ENCODE measurements around the gene EDN1.

Gene EDN1

GRCh38 chr6:12270551-12271230 lies 19.5 kb upstream of the EDN1 start:
- DNase-seq (ENCODE audit: low read depth), result no peak

GRCh38 chr6:12271594-12271993 lies 18.6 kb upstream of the EDN1 start:
- no peak for DNase-seq (ENCODE audit: low read depth)

GRCh38 chr6:12271997-12272396 lies 18.2 kb upstream of the EDN1 start:
- DNase-seq (ENCODE audit: low read depth), result no peak

GRCh38 chr6:12275107-12275506 lies 15.1 kb upstream of the EDN1 start:
- no peak for DNase-seq (ENCODE audit: low read depth)

- no peak for DNase-seq (ENCODE audit: low read depth)
These were observed 13.2 kb upstream of the EDN1 start for GRCh38 chr6:12276930-12277315.

GRCh38 chr6:12277386-12277785 lies 12.8 kb upstream of the EDN1 start:
- DNase-seq (ENCODE audit: low read depth), result no peak

- DNase-seq (ENCODE audit: low read depth), result no peak
These were observed 11.2 kb upstream of the EDN1 start for GRCh38 chr6:12278915-12279314.

GRCh38 chr6:12279322-12280091 lies 10.7 kb upstream of the EDN1 start:
- no peak for DNase-seq (ENCODE audit: low read depth)

- DNase-seq (ENCODE audit: low read depth), result no peak
These were observed 9.7 kb upstream of the EDN1 start for GRCh38 chr6:12280458-12280857.

- DNase-seq (ENCODE audit: low read depth), result no peak
These were observed 9.3 kb upstream of the EDN1 start for GRCh38 chr6:12280902-12281301.

GRCh38 chr6:12283904-12284303 lies 6.3 kb upstream of the EDN1 start:
- no peak for DNase-seq (ENCODE audit: low read depth)

GRCh38 chr6:12286373-12287110 lies 3.6 kb upstream of the EDN1 start:
- no peak for DNase-seq (ENCODE audit: low read depth)

- no peak for DNase-seq (ENCODE audit: low read depth)
These were observed 1.9 kb upstream of the EDN1 start for GRCh38 chr6:12288211-12288618.

GRCh38 chr6:12288914-12289313 lies 1.2 kb upstream of the EDN1 start:
- DNase-seq (ENCODE audit: low read depth), result no peak

- peak; percentile 69 for DNase-seq (ENCODE audit: low read depth)
These were observed 719 bp upstream of the EDN1 start for GRCh38 chr6:12289365-12289919.

- no peak for DNase-seq (ENCODE audit: low read depth)
These were observed 1.1 kb downstream of the EDN1 start for GRCh38 chr6:12291071-12291838.

- DNase-seq (ENCODE audit: low read depth), result no peak
These were observed 1.9 kb downstream of the EDN1 start for GRCh38 chr6:12291839-12292604.

- DNase-seq (ENCODE audit: low read depth), result no peak
These were observed 3.2 kb downstream of the EDN1 start for GRCh38 chr6:12293235-12293930.

- DNase-seq (ENCODE audit: low read depth), result no peak
These were observed 4.0 kb downstream of the EDN1 start for GRCh38 chr6:12293931-12294807.
